Pons (tissue), 1 donor: ENCODE measurements around the gene GTPBP6.
A peak's percentile ranks its signal among the peaks of the same experiment; 100 is the strongest.
"Not testable (repeated sequence)": the region's sequence is repeated elsewhere in the genome, so short reads cannot be mapped to it uniquely, and the experiment has no call there.

Experiments used
- DNase-seq: peaks from one replicate; pipeline ENCODE4 v3.0.0-alpha.2; 2016; ENCODE audit warnings: low spot score

The GTPBP6 gene

GRCh38 chrX:317424-318067, 1.1 kb downstream of the GTPBP6 start:
- peak; percentile 14 for DNase-seq

GRCh38 chrX:316351-317325, 2.0 kb downstream of the GTPBP6 start:
- no peak for DNase-seq

GRCh38 chrX:314781-315595, 3.6 kb downstream of the GTPBP6 start:
- no peak for DNase-seq

GRCh38 chrX:314049-314448, 4.5 kb downstream of the GTPBP6 start:
- DNase-seq = no peak

GRCh38 chrX:313546-313945, 5.0 kb downstream of the GTPBP6 start:
- DNase-seq = no peak

- no peak for DNase-seq
These were observed 5.8 kb downstream of the GTPBP6 start for GRCh38 chrX:312621-313331.

- no peak for DNase-seq
These were observed 7.2 kb downstream of the GTPBP6 start for GRCh38 chrX:311156-312129.

GRCh38 chrX:310621-311155, 7.9 kb downstream of the GTPBP6 start:
- no peak for DNase-seq

- DNase-seq = no peak
These were observed 9.6 kb downstream of the GTPBP6 start for GRCh38 chrX:308821-309520.

GRCh38 chrX:307261-308111, 11.1 kb downstream of the GTPBP6 start:
- no peak for DNase-seq

GRCh38 chrX:306614-307251, 11.9 kb downstream of the GTPBP6 start:
- not testable (repeated sequence) for DNase-seq

GRCh38 chrX:305781-306613, 12.6 kb downstream of the GTPBP6 start:
- not testable (repeated sequence) for DNase-seq

- DNase-seq = no peak
These were observed 15.6 kb downstream of the GTPBP6 start for GRCh38 chrX:302975-303374.

GRCh38 chrX:300334-300733, 18.3 kb downstream of the GTPBP6 start:
- DNase-seq = no peak

- DNase-seq = no peak
These were observed 19.6 kb downstream of the GTPBP6 start for GRCh38 chrX:298993-299392.

GRCh38 chrX:295136-295535, 23.5 kb downstream of the GTPBP6 start:
- DNase-seq = no peak
